HCT116 (cell line): ENCODE data around the gene CD33. TPM values are rescaled to one million over a fixed set of nuclear protein-coding genes. Genes with fewer than 3 reads are reported as not detected.

Experiments used
- ATAC-seq: fragments of 200-7000 bp; cut with Tn5 transposase; 2 replicates; pipeline ENCODE4 v1.9.1; 2020; ENCODE audit warnings: mild to moderate bottlenecking, moderate library complexity
- BruUV-seq: library from RNA; stranded (reverse); fragments of 400-500 nt; replicated peaks from 2 replicates; lab custom pipeline; 2021; lab: Mats Ljungman, UMichigan
- CTCF ChIA-PET: fragments of 300-600 bp; sonication (Branson Sonifier 250); formaldehyde crosslinking; loops from one replicate; lab custom pipeline; 2021; ENCODE audit warnings: antibody characterized with exemption; lab: Charles Lee
- POLR2A ChIA-PET: fragments of 300-600, 350-600 bp; sonication (Branson Sonifier 250); formaldehyde crosslinking; loops from one replicate; lab custom pipeline; 2021; ENCODE audit warnings: antibody characterized with exemption; lab: Charles Lee
- RAD21 ChIA-PET, 2 experiments: fragments of 300-600 bp; sonication (Branson Sonifier 250); formaldehyde crosslinking; loops; one replicate each; lab custom pipeline; 2023; ENCODE audit warnings: low total read pairs in 2 of 2; ENCODE audit not compliant: uncharacterized antibody in 2 of 2, unreplicated experiment in 2 of 2, low non-redundant PET in 1 of 2; lab: Charles Lee
- DNase-seq: peaks from one replicate; pipeline ENCODE4 v3.0.0-alpha.2; 2010; ENCODE audit warnings: low read depth, low spot score
- H2AFZ ChIP-seq: fragments of 200-600 bp; shearing (Covaris generic), sonication (generic); 2 replicates; pipeline ENCODE4 v1.6.1; 2017; ENCODE audit warnings: low read depth, mixed run types, mixed read lengths, antibody characterized with exemption, low read length; ENCODE audit not compliant: poor library complexity, severe bottlenecking
- H3K27ac ChIP-seq: 2 replicates; pipeline ENCODE4 v1.5.1; 2012; ENCODE audit warnings: low read depth, low read length
- H3K27me3 ChIP-seq: fragments of 200-600 bp; sonication (generic); 2 replicates; pipeline ENCODE4 v1.6.1; 2016; ENCODE audit warnings: mixed run types, low read length, mixed read lengths; ENCODE audit not compliant: insufficient read depth
- H3K36me3 ChIP-seq, 2 experiments: fragments of 200-500 bp in 1 of 2; fragments of 200-600 bp in 1 of 2; sonication (Bioruptor generic) in 1 of 2; sonication (generic) in 1 of 2; 2 replicates each; pipeline versions ENCODE4 v1.5.1 to v1.6.1; 2014 to 2016; ENCODE audit warnings: low read length in 2 of 2, inconsistent platforms in 1 of 2, mixed read lengths in 1 of 2, mixed run types in 1 of 2; ENCODE audit not compliant: insufficient read depth in 2 of 2, control insufficient read depth in 1 of 2
- H3K4me1 ChIP-seq, 2 experiments: fragments of 200-600 bp in 1 of 2; sonication (generic) in 1 of 2; 2 replicates each; pipeline versions ENCODE4 v1.5.1 to v1.6.1; 2012 to 2017; ENCODE audit warnings: low read length in 2 of 2, inconsistent platforms in 1 of 2, mild to moderate bottlenecking in 1 of 2, mixed read lengths in 1 of 2, mixed run types in 1 of 2, moderate library complexity in 1 of 2; ENCODE audit not compliant: insufficient read depth in 2 of 2, control insufficient read depth in 1 of 2
- H3K4me2 ChIP-seq: fragments of 200-600 bp; sonication (generic); 2 replicates; pipeline ENCODE4 v1.6.1; 2017; ENCODE audit warnings: mixed run types, low read length, mixed read lengths
- H3K4me3 ChIP-seq, 2 experiments: fragments of 200-600 bp in 1 of 2; sonication (generic) in 1 of 2; replicated peaks in 1 of 2; 2 replicates each; pipeline ENCODE4 v1.5.1; 2011 to 2016; ENCODE audit warnings: low read length in 2 of 2, control low read depth in 1 of 2, low read depth in 1 of 2, mild to moderate bottlenecking in 1 of 2, mixed read lengths in 1 of 2, mixed run types in 1 of 2
- H3K79me2 ChIP-seq: fragments of 200-600 bp; sonication (generic); 2 replicates; pipeline ENCODE4 v1.6.1; 2017; ENCODE audit warnings: mild to moderate bottlenecking, mixed run types, low read length, moderate library complexity, mixed read lengths; ENCODE audit not compliant: insufficient read depth
- H3K9ac ChIP-seq: fragments of 200-600 bp; sonication (generic); 2 replicates; pipeline ENCODE4 v1.6.1; 2016; ENCODE audit warnings: low read length, mixed read lengths
- H3K9me2 ChIP-seq: fragments of 200-600 bp; sonication (generic), shearing (Covaris generic); 2 replicates; pipeline ENCODE4 v1.6.1; 2017; ENCODE audit warnings: mixed run types, mild to moderate bottlenecking, moderate library complexity; ENCODE audit not compliant: insufficient read depth
- H3K9me3 ChIP-seq, 2 experiments: fragments of 200-500 bp in 1 of 2; fragments of 200-600 bp in 1 of 2; sonication (Bioruptor generic) in 1 of 2; sonication (generic) in 1 of 2; 2 replicates each; pipeline ENCODE4 v1.6.1; 2014 to 2017; ENCODE audit warnings: low read length in 2 of 2, mixed read lengths in 2 of 2, inconsistent platforms in 1 of 2, low read depth in 1 of 2, mild to moderate bottlenecking in 1 of 2, mixed run types in 1 of 2, moderate library complexity in 1 of 2; ENCODE audit not compliant: control insufficient read depth in 1 of 2, insufficient read depth in 1 of 2
- H4K20me1 ChIP-seq: fragments of 200-600 bp; sonication (generic), shearing (Covaris generic); 2 replicates; pipeline ENCODE4 v1.6.1; 2017; ENCODE audit warnings: mixed run types, mild to moderate bottlenecking, moderate library complexity; ENCODE audit not compliant: insufficient read depth
- CBX3 ChIP-seq: IDR thresholded peaks from 2 replicates; pipeline ENCODE4 v1.6.1; 2012; ENCODE audit warnings: low read depth
- FOSL1 ChIP-seq: IDR thresholded peaks from 2 replicates; pipeline ENCODE4 v1.6.1; 2012; ENCODE audit warnings: low read depth
- JUND ChIP-seq: IDR thresholded peaks from 2 replicates; pipeline ENCODE4 v1.6.1; 2012
- REST ChIP-seq: IDR thresholded peaks from 2 replicates; pipeline ENCODE4 v1.6.1; 2012; ENCODE audit warnings: low read depth
- ZFX ChIP-seq: fragments of 450-650 bp; IDR thresholded peaks from 2 replicates; pipeline ENCODE4 v1.6.1; 2017
- intact Hi-C: fragments of 100-400 bp; cut with micrococcal nuclease; formaldehyde crosslinking; loops from 2 replicates; pipeline ENCODE4 v1.10.0; 2022
- total RNA-seq: library from RNA; stranded (reverse); gene quantifications from one replicate; pipeline ENCODE4 v1.2.1, GENCODE V29; 2021; ENCODE audit not compliant: unreplicated experiment
- TF ChIP-seq, protein P1 (sequence below): IDR thresholded peaks from 2 replicates; pipeline ENCODE4 v1.6.1; 2012

The CD33 gene
- total RNA-seq, 1 experiment from 2014 or later, result 3.1 TPM

DNA sequence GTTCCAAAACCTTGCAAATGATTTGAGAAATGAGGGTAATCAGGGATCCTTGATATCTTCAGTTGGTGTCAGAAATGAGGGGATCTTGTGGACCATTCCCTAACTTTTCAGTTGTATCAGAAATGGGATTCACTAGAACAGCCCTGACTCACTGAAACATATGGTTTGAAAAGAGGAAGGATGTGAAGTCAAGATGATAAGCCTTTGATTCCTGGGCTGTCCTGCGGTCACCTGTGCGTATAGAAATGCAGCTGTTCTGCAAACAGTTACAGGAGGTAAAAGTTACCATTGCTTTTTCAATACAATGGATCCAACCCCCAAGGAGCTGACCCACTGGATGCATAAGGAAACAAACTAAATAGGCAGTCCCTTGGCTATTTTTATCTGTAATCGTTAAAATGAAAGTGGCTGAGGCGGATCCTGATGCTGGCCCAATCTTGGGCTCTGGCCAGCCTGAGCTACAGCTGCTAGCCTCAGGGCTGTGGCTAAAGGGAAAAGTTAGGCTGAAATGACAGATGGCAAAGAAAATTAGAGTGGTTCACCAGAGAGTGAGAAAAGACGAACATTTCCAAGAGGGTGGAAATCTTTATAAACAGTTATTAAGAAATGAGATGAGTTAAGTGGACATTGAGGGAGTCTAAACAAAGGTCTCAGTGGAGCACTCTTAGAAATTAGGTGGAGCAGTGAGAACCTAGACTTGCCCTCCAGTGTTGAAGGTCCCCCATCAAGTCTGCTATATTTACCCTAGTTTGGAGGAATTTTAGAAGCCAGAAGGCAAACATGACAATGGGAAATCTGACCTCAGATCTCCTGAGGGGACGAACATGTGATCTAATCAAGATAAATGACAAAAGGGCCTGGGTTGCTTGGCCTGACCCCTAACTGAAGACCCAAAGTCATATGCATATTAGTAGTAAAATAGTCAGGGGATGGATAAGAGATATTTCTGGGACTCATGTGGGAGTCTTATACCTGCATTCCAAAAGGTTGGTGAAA lies 33.6 kb downstream of the CD33 start:
- intact Hi-C loops, result loop anchor here (1.0 kb wide), 1 partner anchor 100 kb away; no protein-coding TSS in a partner anchor
- Histone ChIP-seq H3K4me1 (no peaks in the 10 kb centered on the region), H3K4me2 (no peak overlapping the region), H3K27ac (no peak overlapping the region), H2AFZ (no peak overlapping the region), H3K9me3 (no peaks in the 10 kb centered on the region), H3K27me3 (no peaks in the 10 kb centered on the region; the same call in 1 of the 2 replicates), H3K9me2 (no peaks in the 10 kb centered on the region), H3K36me3 (no peaks in the 10 kb centered on the region), H3K9ac (no peak overlapping the region), H3K4me3 (no peak overlapping the region)
- no TSS peak for BruUV-seq
- ATAC-seq (no peak), DNase-seq (no peak)
- ChIA-PET CTCF (interaction anchor here (1.0 to 2.3 kb wide), 8 partner anchors 10 to 398 kb away, joined by 3 to 12 read pairs (median 5); no protein-coding TSS in a partner anchor), POLR2A (no interaction called here)
- TF ChIP-seq ZFX, result no peak
- no peak for TF ChIP-seq REST
- TF ChIP-seq, protein P1, sequence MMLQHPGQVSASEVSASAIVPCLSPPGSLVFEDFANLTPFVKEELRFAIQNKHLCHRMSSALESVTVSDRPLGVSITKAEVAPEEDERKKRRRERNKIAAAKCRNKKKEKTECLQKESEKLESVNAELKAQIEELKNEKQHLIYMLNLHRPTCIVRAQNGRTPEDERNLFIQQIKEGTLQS, result no peak
- no peak for TF ChIP-seq CBX3
- TF ChIP-seq JUND, result no peak
- TF ChIP-seq FOSL1, result no peak
- TF ChIP-seq, all 23 proteins: peak for 0
- no peaks in the 10 kb centered on the region for H4K20me1 ChIP-seq
- RAD21 ChIA-PET, result interaction anchor here in 1 of 2 experiments (0.6 kb wide), 1 partner anchor 99 kb away, joined by 3 read pairs; no protein-coding TSS in a partner anchor
- H3K79me2 ChIP-seq, result no peaks in the 10 kb centered on the region
